Stimulated activated naive CD8-positive, alpha-beta T cell treated with anti-CD3 and anti-CD28 coated beads, Interleukin-15, Interleukin-2, amounts not matched to agents 100 ng/mL and 50 ng/mL, for 24 hours (primary cell): ENCODE measurements around the gene ATRNL1.
"Not testable (repeated sequence)": the region's sequence is repeated elsewhere in the genome, so short reads cannot be mapped to it uniquely, and the experiment has no call there.

ENCODE experiments used
- H3K27ac Mint-ChIP-seq: one replicate; pipeline ENCODE4 v1.8.0; 2021; ENCODE audit warnings: mild to moderate bottlenecking, mixed read lengths
- H3K27me3 Mint-ChIP-seq: one replicate; pipeline ENCODE4 v1.8.0; 2021; ENCODE audit warnings: mixed read lengths
- H3K36me3 Mint-ChIP-seq: one replicate; pipeline ENCODE4 v1.8.0; 2021; ENCODE audit warnings: low read depth, mixed read lengths
- H3K4me1 Mint-ChIP-seq: one replicate; pipeline ENCODE4 v1.8.0; 2021; ENCODE audit warnings: low read depth, mixed read lengths
- H3K4me3 Mint-ChIP-seq: one replicate; pipeline ENCODE4 v1.8.0; 2021; ENCODE audit warnings: mild to moderate bottlenecking, mixed read lengths
- H3K9me3 Mint-ChIP-seq: one replicate; pipeline ENCODE4 v1.8.0; 2021; ENCODE audit warnings: mixed read lengths

Gene ATRNL1

GRCh38 chr10:115814542-115814941 is 721.4 kb downstream of the ATRNL1 start:
- H3K27me3 Mint-ChIP-seq: no peaks in the 10 kb centered on the region
- H3K4me1 Mint-ChIP-seq: no peaks in the 10 kb centered on the region
- no peaks in the 10 kb centered on the region for H3K9me3 Mint-ChIP-seq
- H3K36me3 Mint-ChIP-seq: no peaks in the 10 kb centered on the region
- no peak overlapping the region for H3K4me3 Mint-ChIP-seq
- no peak overlapping the region for H3K27ac Mint-ChIP-seq

- Mint-ChIP-seq H3K36me3 (no peaks in the 10 kb centered on the region), H3K4me3 (no peak overlapping the region), H3K27ac (no peak overlapping the region), H3K9me3 (no peaks in the 10 kb centered on the region), H3K4me1 (no peaks in the 10 kb centered on the region), H3K27me3 (no peaks in the 10 kb centered on the region)
Observed at GRCh38 chr10:115818012-115818411, 724.8 kb downstream of the ATRNL1 start.

DNA sequence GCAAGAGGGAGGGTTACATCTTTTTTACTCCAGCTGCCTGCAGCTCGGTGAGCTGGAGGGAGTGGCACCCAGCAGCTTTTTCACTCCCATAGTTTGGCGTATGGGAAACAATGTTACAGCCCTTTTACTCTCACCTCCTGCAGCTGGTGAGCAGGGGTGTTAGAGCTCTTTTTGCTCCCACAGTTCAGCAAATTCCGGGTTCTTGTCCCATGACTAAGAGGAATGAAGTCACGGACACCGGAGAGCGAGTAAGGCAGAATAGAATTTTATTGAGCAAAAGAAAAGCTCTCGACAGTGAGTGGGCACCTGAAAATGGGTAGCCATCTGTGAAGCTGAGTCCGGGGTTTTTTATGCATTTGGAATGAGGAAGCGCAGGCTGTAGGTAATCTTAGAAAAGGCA is 733.2 kb downstream of the ATRNL1 start:
- Mint-ChIP-seq H3K27me3 (no peaks in the 10 kb centered on the region), H3K36me3 (no peaks in the 10 kb centered on the region), H3K9me3 (peaks cover 4% of the 10 kb centered on the region), H3K27ac (no peak overlapping the region), H3K4me3 (no peak overlapping the region), H3K4me1 (no peaks in the 10 kb centered on the region)

DNA sequence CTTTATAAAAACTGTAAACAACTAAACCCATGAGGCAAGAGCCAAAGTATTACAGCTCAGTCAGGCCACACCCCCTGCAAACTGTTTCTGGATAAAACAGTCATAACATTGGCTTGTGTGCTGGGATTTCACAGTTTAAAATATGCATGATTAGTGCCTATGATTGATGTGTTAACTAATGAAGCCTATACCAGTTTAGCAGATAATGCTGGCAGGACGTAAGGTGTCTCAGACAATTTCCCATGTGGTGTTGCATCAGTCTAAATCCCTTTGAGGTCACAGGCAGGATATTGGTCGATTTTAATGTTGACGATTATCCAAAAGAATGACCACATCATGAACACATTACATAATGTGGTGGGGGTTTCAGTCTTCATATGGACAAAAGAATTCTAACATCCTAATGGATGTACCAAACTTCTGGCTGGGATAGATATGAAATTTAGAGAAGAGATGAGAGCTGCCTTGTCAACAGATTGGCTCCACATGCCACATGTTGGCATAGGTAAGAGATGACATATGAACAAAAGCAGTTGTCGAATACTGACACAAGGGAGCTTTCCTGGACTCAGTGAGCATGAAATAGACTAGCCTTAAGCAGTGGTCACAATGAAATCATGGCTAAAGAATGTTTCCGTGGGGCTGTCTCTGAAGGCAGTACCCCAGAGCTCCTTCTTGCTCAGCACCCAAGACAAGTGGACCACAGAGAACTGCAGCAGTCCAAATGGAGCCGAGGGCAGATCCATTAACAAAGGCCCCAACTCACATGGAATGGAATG is 734.3 kb downstream of the ATRNL1 start:
- Mint-ChIP-seq H3K9me3 (peaks cover 4% of the 10 kb centered on the region), H3K36me3 (no peaks in the 10 kb centered on the region), H3K27me3 (no peaks in the 10 kb centered on the region), H3K4me3 (no peak overlapping the region), H3K4me1 (no peaks in the 10 kb centered on the region), H3K27ac (no peak overlapping the region)

GRCh38 chr10:115828182-115828581 is 735.0 kb downstream of the ATRNL1 start:
- H3K27me3 Mint-ChIP-seq, H3K4me3 Mint-ChIP-seq, H3K4me1 Mint-ChIP-seq, H3K9me3 Mint-ChIP-seq, H3K36me3 Mint-ChIP-seq, H3K27ac Mint-ChIP-seq: not testable (repeated sequence)

- H3K36me3 Mint-ChIP-seq: no peaks in the 10 kb centered on the region
- no peaks in the 10 kb centered on the region for H3K4me1 Mint-ChIP-seq
- H3K9me3 Mint-ChIP-seq: peaks cover 4% of the 10 kb centered on the region
- no peak overlapping the region for H3K27ac Mint-ChIP-seq
- no peaks in the 10 kb centered on the region for H3K27me3 Mint-ChIP-seq
- no peak overlapping the region for H3K4me3 Mint-ChIP-seq
Observed at GRCh38 chr10:115829521-115830205, 736.5 kb downstream of the ATRNL1 start.

DNA sequence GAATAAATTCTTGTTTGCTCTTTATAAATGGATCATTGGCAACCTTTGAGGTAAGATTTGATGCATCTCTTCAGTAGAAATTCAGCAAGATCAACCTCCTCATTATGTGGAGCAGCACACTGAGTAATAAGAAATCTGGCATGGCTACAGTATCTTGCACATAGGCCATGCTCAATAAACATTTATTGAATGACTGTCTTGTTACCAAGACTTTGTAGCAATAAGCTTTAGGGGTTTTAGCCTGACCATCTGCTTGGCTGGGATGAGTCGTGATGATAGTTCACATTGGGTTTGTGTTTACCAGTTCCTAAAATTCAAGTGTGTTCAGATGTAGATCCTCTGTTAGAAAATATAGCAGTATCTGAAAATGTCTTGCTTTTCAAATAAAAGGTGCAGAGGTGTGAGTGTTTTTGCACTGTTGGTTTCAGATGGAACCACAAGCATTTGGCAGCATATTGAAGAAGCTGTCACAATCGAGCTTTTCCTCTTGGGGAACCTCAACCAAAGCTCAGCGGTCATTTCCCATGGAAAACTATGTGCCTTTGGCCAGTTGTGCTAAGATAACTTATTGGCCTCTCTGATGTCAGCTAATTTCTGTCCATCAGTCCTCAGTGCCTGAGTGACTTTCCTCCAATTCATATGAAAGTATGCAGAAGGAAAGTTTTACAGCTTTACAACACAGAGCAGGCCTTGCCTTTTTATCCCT is 737.3 kb downstream of the ATRNL1 start:
- no peak overlapping the region for H3K27ac Mint-ChIP-seq
- peaks cover 3% of the 10 kb centered on the region for H3K9me3 Mint-ChIP-seq
- no peaks in the 10 kb centered on the region for H3K4me1 Mint-ChIP-seq
- H3K36me3 Mint-ChIP-seq: no peaks in the 10 kb centered on the region
- H3K4me3 Mint-ChIP-seq: no peak overlapping the region
- no peaks in the 10 kb centered on the region for H3K27me3 Mint-ChIP-seq

GRCh38 chr10:115831016-115831415 is 737.9 kb downstream of the ATRNL1 start:
- Mint-ChIP-seq H3K9me3 (peaks cover 3% of the 10 kb centered on the region), H3K27ac (no peak overlapping the region), H3K4me1 (no peaks in the 10 kb centered on the region), H3K4me3 (no peak overlapping the region), H3K27me3 (no peaks in the 10 kb centered on the region), H3K36me3 (no peaks in the 10 kb centered on the region)

GRCh38 chr10:115833119-115833518 is 740.0 kb downstream of the ATRNL1 start:
- H3K36me3 Mint-ChIP-seq: no peaks in the 10 kb centered on the region
- peaks cover 3% of the 10 kb centered on the region for H3K9me3 Mint-ChIP-seq
- H3K4me1 Mint-ChIP-seq: no peaks in the 10 kb centered on the region

DNA sequence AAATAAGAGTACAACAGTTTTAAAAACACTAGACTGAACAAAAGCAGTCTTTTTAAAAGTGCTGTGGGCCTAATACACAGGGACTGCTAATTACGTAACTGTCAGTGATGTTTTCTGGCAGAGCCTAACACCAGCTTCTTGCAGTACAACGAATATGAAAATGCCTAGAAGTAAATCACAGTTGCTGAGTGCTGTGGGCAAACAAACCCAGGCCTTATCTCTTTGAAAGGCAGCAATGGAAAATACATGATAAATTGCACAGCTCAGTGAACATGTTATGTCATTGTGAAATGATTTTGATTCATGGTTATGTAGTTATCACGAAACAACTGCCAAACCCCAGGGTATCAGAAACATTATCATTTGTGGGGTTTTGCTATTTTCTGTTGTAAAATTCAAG is 751.4 kb downstream of the ATRNL1 start:
- Mint-ChIP-seq H3K36me3 (no peaks in the 10 kb centered on the region), H3K27me3 (no peaks in the 10 kb centered on the region), H3K27ac (no peak overlapping the region), H3K4me3 (no peak overlapping the region), H3K4me1 (no peaks in the 10 kb centered on the region), H3K9me3 (peaks cover 5% of the 10 kb centered on the region)

More at GRCh38 chr10:115833119-115833518, 740.0 kb downstream of the ATRNL1 start:
- no peak overlapping the region for H3K27ac Mint-ChIP-seq
- no peak overlapping the region for H3K4me3 Mint-ChIP-seq
- H3K27me3 Mint-ChIP-seq: no peaks in the 10 kb centered on the region

GRCh38 chr10:115845921-115846320 is 752.8 kb downstream of the ATRNL1 start:
- H3K9me3 Mint-ChIP-seq: peaks cover 5% of the 10 kb centered on the region
- no peak overlapping the region for H3K4me3 Mint-ChIP-seq
- H3K27ac Mint-ChIP-seq: no peak overlapping the region
- no peaks in the 10 kb centered on the region for H3K4me1 Mint-ChIP-seq
- H3K36me3 Mint-ChIP-seq: no peaks in the 10 kb centered on the region
- H3K27me3 Mint-ChIP-seq: no peaks in the 10 kb centered on the region

- Mint-ChIP-seq H3K27me3 (no peaks in the 10 kb centered on the region), H3K36me3 (no peaks in the 10 kb centered on the region), H3K9me3 (peaks cover 5% of the 10 kb centered on the region), H3K27ac (no peak overlapping the region), H3K4me1 (no peaks in the 10 kb centered on the region), H3K4me3 (no peak overlapping the region)
Observed at GRCh38 chr10:115846528-115846927, 753.4 kb downstream of the ATRNL1 start.

DNA sequence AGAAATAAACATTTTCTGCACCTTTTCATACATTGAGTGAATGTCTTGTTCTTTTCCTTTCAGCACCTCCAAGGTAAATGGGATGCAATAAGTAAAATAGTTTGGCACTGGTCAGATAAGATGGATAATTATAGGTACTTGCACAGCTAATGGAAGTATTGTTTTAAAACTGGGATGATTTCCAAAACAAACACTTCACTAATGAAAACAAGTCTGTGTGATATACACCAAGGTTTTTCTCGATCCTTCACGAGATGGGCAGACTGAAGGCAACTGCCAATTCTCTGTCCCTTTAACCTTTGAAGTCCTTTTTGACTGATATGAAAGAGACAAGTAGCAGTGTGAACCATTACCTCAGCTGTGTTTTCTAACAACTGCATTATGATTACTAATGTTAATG is 756.0 kb downstream of the ATRNL1 start:
- H3K27me3 Mint-ChIP-seq: no peaks in the 10 kb centered on the region
- peaks cover 5% of the 10 kb centered on the region for H3K9me3 Mint-ChIP-seq
- H3K4me1 Mint-ChIP-seq: no peaks in the 10 kb centered on the region
- H3K27ac Mint-ChIP-seq: no peak overlapping the region
- no peaks in the 10 kb centered on the region for H3K36me3 Mint-ChIP-seq
- H3K4me3 Mint-ChIP-seq: no peak overlapping the region

DNA sequence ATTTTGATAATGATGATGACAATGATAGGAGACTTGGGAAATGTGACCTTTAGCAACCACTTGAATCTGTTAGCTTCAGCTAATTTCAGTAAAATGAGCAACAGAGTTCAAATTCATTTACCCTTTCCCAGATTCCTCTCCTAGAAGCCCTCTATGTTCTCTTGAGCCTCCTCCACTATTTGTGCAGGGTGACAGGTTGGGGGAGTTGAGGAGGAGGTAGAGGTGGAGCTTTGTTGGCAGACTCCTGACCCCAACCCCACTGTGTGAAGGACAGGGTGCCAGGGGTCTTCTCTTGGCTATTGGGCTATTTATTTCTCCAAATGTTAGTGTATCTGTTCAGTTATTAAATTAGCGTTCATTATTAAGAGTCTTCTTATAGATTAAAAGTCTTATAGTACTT is 757.5 kb downstream of the ATRNL1 start:
- no peak overlapping the region for H3K4me3 Mint-ChIP-seq
- no peaks in the 10 kb centered on the region for H3K36me3 Mint-ChIP-seq
- peaks cover 5% of the 10 kb centered on the region for H3K9me3 Mint-ChIP-seq
- no peak overlapping the region for H3K27ac Mint-ChIP-seq
- H3K27me3 Mint-ChIP-seq: no peaks in the 10 kb centered on the region
- H3K4me1 Mint-ChIP-seq: no peaks in the 10 kb centered on the region

DNA sequence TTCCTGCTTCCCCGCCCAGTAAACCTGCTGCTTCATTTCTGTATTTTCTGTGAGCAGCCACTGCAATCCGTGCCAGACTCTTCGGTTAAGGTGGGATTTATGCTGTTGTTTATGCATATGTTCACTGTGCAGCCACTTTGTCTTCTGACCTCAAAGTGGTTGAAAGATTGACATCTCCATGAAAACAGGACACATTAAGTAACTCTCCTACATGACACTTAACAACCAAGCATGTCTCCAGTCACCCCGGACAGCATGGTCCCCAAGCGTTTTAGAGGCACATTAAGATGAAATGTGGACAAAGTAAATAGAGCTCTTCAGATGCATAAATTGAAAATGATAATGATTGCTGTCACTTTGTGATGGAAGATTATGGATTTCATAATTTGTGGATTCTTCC is 758.5 kb downstream of the ATRNL1 start:
- Mint-ChIP-seq H3K27ac (no peak overlapping the region), H3K36me3 (no peaks in the 10 kb centered on the region), H3K9me3 (peaks cover 5% of the 10 kb centered on the region), H3K4me3 (no peak overlapping the region), H3K4me1 (no peaks in the 10 kb centered on the region), H3K27me3 (no peaks in the 10 kb centered on the region)
